B cell (primary cell): Measurements from ENCODE around the gene KAZN. TPM values are rescaled to one million over a fixed set of nuclear protein-coding genes. Genes with fewer than 3 reads are reported as not detected.

Experiments
- ATAC-seq: fragments of 200-7000 bp; cut with Tn5 transposase; one replicate; pipeline ENCODE4 v1.10.0; 2021; ENCODE audit warnings: low read depth, mild to moderate bottlenecking, moderate number of reproducible peaks, moderate library complexity
- CTCF ChIA-PET: fragments of 350-600 bp; sonication (Branson Sonifier 250); formaldehyde crosslinking; loops from one replicate; lab custom pipeline; 2021; ENCODE audit warnings: antibody characterized with exemption, inconsistent platforms; lab: Charles Lee
- POLR2A ChIA-PET: fragments of 350-600 bp; sonication (Branson Sonifier 250); formaldehyde crosslinking; loops from one replicate; lab custom pipeline; 2021; ENCODE audit warnings: antibody characterized with exemption; lab: Charles Lee
- DNase-seq: peaks from one replicate; pipeline ENCODE4 v3.0.0; 2013
- H2AFZ ChIP-seq: 2 replicates; pipeline ENCODE4 v1.6.1; 2012; ENCODE audit warnings: mild to moderate bottlenecking, low read depth, low read length; ENCODE audit not compliant: insufficient read depth, poor library complexity, severe bottlenecking
- H3K27ac ChIP-seq, 2 donors: 1 replicate in 1 of 2; 2 replicates in 1 of 2; pipeline ENCODE4 v1.5.1; 2012 to 2013; ENCODE audit warnings: low read length in 2 of 2, mild to moderate bottlenecking in 2 of 2, moderate library complexity in 1 of 2
- H3K27me3 ChIP-seq, 4 experiments: fragments of 200-600 bp in 1 of 4; sonication (generic) in 1 of 4; replicated peaks in 1 of 4; 1 replicate in 2 of 4; 2 replicates in 2 of 4; pipeline versions ENCODE4 v1.6.1 to v1.7.0; 2013 to 2016; ENCODE audit warnings: low read length in 3 of 4, mild to moderate bottlenecking in 2 of 4, mixed read lengths in 1 of 4, moderate library complexity in 1 of 4; ENCODE audit not compliant: insufficient read depth in 4 of 4, control insufficient read depth in 3 of 4; ENCODE audit errors: control extremely low read depth in 1 of 4
- H3K36me3 ChIP-seq, 2 experiments: replicated peaks in 1 of 2; 1 replicate in 1 of 2; 2 replicates in 1 of 2; pipeline versions ENCODE4 v1.6.1 to v1.7.1; 2013; ENCODE audit warnings: low read length in 1 of 2; ENCODE audit not compliant: insufficient read depth in 2 of 2, control insufficient read depth in 1 of 2; ENCODE audit errors: control extremely low read depth in 1 of 2, extremely low read depth in 1 of 2
- H3K4me1 ChIP-seq, 2 donors: fragments of 200-600 bp in 1 of 2; sonication (generic) in 1 of 2; 1 replicate in 1 of 2; 2 replicates in 1 of 2; pipeline versions ENCODE4 v1.5.1 to v1.6.1; 2013 to 2017; ENCODE audit warnings: low read length in 2 of 2; ENCODE audit not compliant: control insufficient read depth in 2 of 2, insufficient read depth in 2 of 2
- H3K4me2 ChIP-seq: replicated peaks from 2 replicates; pipeline ENCODE3; 2012; ENCODE audit warnings: mild to moderate bottlenecking, low read depth, low read length; ENCODE audit not compliant: poor library complexity, severe bottlenecking
- H3K4me3 ChIP-seq, 5 experiments: fragments of 200-600 bp in 1 of 5; sonication (generic) in 1 of 5; 1 replicate in 3 of 5; 2 replicates in 2 of 5; pipeline versions ENCODE4 v1.5.1 to v1.7.0; 2011 to 2016; ENCODE audit warnings: low read length in 4 of 5, mild to moderate bottlenecking in 4 of 5, low read depth in 2 of 5, control low read depth in 1 of 5, moderate library complexity in 1 of 5; ENCODE audit not compliant: insufficient read depth in 1 of 5; ENCODE audit errors: control extremely low read depth in 1 of 5, extremely low read depth in 1 of 5
- H3K79me2 ChIP-seq: fragments of 200-600 bp; sonication (generic); one replicate; pipeline ENCODE4 v1.6.0; 2016; ENCODE audit warnings: low read length; ENCODE audit not compliant: control insufficient read depth, insufficient read depth
- H3K9ac ChIP-seq: fragments of 200-600 bp; sonication (generic); 2 replicates; pipeline ENCODE4 v1.6.1; 2017; ENCODE audit warnings: mild to moderate bottlenecking, low read length, moderate library complexity
- H3K9me3 ChIP-seq, 3 donors: one replicate each; pipeline versions ENCODE4 v1.6.1 to v1.7.1; 2013; ENCODE audit warnings: low read length in 2 of 3; ENCODE audit not compliant: control insufficient read depth in 2 of 3, insufficient read depth in 1 of 3; ENCODE audit errors: control extremely low read depth in 1 of 3
- H4K20me1 ChIP-seq: 2 replicates; pipeline ENCODE4 v1.6.0; 2012; ENCODE audit warnings: mild to moderate bottlenecking, low read length; ENCODE audit not compliant: insufficient read depth, control insufficient read depth, poor library complexity, severe bottlenecking
- H3K27ac Mint-ChIP-seq: one replicate; pipeline ENCODE4 v1.8.0; 2021; ENCODE audit warnings: mixed read lengths
- H3K27me3 Mint-ChIP-seq: one replicate; pipeline ENCODE4 v1.8.0; 2021; ENCODE audit warnings: mixed read lengths
- H3K4me1 Mint-ChIP-seq: one replicate; pipeline ENCODE4 v1.8.0; 2021; ENCODE audit warnings: mixed read lengths
- H3K4me3 Mint-ChIP-seq: one replicate; pipeline ENCODE4 v1.8.0; 2021; ENCODE audit warnings: mixed read lengths
- H3K9me3 Mint-ChIP-seq: one replicate; pipeline ENCODE4 v1.8.0; 2022; ENCODE audit warnings: mixed read lengths; ENCODE audit not compliant: insufficient read depth
- EZH2 ChIP-seq: IDR thresholded peaks from 2 replicates; pipeline ENCODE4 v1.6.1; 2012; ENCODE audit warnings: borderline replicate concordance, low read depth, mild to moderate bottlenecking, moderate library complexity, low read length; ENCODE audit not compliant: insufficient read depth, poor library complexity, severe bottlenecking
- WGBS: methylation state at CpG from one replicate; pipeline ENCODE4 v1.1.5; 2013; ENCODE audit warnings: missing lambda C conversion rate; ENCODE audit not compliant: insufficient coverage; 5-methylcytosine and 5-hydroxymethylcytosine counted together
- intact Hi-C: fragments of 100-400 bp; cut with micrococcal nuclease; formaldehyde crosslinking; loops from one replicate; pipeline ENCODE4 v1.10.0; 2022
- polyA plus RNA-seq: library from polyadenylated mRNA; depleted of rRNA; stranded (reverse); fragments of >200 nt; gene quantifications from 2 replicates; pipeline ENCODE4 v1.2.3, GENCODE V29; 2012
- total RNA-seq, 2 donors: library from RNA; stranded (reverse); fragments of 120-200 nt in 1 of 2; gene quantifications; 1 replicate in 1 of 2; 2 replicates in 1 of 2; pipeline versions ENCODE4 v1.2.3 to v1.2.4, GENCODE V29; 2013 to 2022
- TF ChIP-seq, protein P1 (sequence below): fragments of 200-600 bp; IDR thresholded peaks from one replicate; pipeline ENCODE4 v1.8.0; 2022; ENCODE audit warnings: antibody characterized with exemption, mild to moderate bottlenecking

The KAZN gene
- total and polyA plus RNA-seq, 2 donors (not counting 1 experiment from before 2014, with no cell fraction given) = 0.13 to 0.39 TPM

DNA sequence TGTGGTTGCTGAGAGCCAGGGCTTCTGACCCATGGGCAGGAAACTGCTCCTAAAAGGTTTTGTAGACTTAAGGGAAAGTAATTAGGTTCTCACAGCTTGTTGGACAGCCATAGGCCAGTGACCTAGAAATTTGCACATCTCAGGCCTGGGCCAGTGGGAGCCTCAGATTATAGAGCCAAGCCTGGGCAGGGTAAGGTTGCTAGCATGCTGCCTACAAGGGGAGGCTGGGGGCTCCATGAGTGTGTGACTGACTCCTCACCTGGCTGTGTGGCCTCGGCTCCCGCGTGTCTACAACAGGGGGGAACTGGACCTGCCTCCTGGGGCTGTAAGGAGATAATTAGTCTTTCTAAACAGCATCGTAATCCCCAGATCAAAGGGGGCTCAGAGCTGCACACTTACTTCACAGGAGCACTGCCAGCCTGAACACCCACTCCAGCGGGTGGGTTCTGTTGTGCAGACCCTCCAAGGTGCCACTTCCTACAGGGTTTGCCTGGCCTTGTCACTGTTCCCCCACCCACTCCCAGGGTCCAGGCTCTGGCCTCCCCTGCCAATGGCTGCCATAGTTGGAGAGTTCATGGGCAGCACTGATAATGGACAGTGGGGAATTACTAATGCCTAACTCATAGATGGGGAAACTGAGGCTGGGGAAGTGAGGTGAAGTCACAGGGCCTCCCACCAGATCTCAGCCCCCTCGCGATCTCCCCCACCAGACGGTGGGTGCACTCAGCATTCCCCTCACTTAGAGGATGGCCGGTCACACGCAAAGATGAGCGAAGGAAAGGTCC lies 324.6 kb downstream of the KAZN start:
- peak overlapping the region; percentile 65 for H3K4me2 ChIP-seq
- peaks cover 0 to 42% (median 19%) of the 10 kb centered on the region in 4 experiments for H3K27me3 ChIP-seq
- H3K9me3 ChIP-seq = peaks cover 0 to 12% (median 0%) of the 10 kb centered on the region in 3 donors
- CTCF ChIA-PET = no interaction called here
- peaks cover 11% of the 10 kb centered on the region for H3K4me1 Mint-ChIP-seq
- no peak overlapping the region for H2AFZ ChIP-seq
- WGBS = 93% methylated on average over 8 of the region's 11 CpGs
- no peaks in the 10 kb centered on the region for H4K20me1 ChIP-seq
- H3K27ac Mint-ChIP-seq = no peak overlapping the region
- TF ChIP-seq, protein P1, sequence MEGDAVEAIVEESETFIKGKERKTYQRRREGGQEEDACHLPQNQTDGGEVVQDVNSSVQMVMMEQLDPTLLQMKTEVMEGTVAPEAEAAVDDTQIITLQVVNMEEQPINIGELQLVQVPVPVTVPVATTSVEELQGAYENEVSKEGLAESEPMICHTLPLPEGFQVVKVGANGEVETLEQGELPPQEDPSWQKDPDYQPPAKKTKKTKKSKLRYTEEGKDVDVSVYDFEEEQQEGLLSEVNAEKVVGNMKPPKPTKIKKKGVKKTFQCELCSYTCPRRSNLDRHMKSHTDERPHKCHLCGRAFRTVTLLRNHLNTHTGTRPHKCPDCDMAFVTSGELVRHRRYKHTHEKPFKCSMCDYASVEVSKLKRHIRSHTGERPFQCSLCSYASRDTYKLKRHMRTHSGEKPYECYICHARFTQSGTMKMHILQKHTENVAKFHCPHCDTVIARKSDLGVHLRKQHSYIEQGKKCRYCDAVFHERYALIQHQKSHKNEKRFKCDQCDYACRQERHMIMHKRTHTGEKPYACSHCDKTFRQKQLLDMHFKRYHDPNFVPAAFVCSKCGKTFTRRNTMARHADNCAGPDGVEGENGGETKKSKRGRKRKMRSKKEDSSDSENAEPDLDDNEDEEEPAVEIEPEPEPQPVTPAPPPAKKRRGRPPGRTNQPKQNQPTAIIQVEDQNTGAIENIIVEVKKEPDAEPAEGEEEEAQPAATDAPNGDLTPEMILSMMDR = no peak
- no peak for TF ChIP-seq EZH2
- H3K4me3 ChIP-seq = no peak overlapping the region
- no peaks in the 10 kb centered on the region for H3K79me2 ChIP-seq
- no peaks in the 10 kb centered on the region for H3K9me3 Mint-ChIP-seq
- ATAC-seq (no peak), DNase-seq (no peak)
- H3K27me3 Mint-ChIP-seq = peaks cover 51% of the 10 kb centered on the region
- POLR2A ChIA-PET = no interaction called here
- H3K27ac ChIP-seq = no peak overlapping the region
- intact Hi-C loops = no loop called here
- peak overlapping the region; percentile 80 for H3K4me3 Mint-ChIP-seq
- no peaks in the 10 kb centered on the region for H3K36me3 ChIP-seq
- H3K9ac ChIP-seq = no peak overlapping the region
- H3K4me1 ChIP-seq = peaks cover 4 to 8% of the 10 kb centered on the region in 2 donors
